GM12878 (cell line): Measurements from ENCODE around the gene SLC37A3. TPM values are rescaled to one million over a fixed set of nuclear protein-coding genes. Genes with fewer than 3 reads are reported as not detected.

Source experiments
- ATAC-seq: fragments of 200-7000 bp; cut with Tn5 transposase; 3 replicates; pipeline ENCODE4 v1.9.1; 2020; ENCODE audit warnings: mild to moderate bottlenecking, moderate library complexity
- BruUV-seq: library from RNA; stranded (reverse); fragments of 400-500 nt; replicated peaks from 2 replicates; lab custom pipeline; 2021; lab: Mats Ljungman, UMichigan
- CTCF ChIA-PET: fragments of 300-600 bp; sonication (Branson Sonifier 250); formaldehyde crosslinking; extraction: SDS; loops from one replicate; lab custom pipeline; 2021; ENCODE audit warnings: inconsistent platforms; lab: Yijun Ruan, JAX
- POLR2A ChIA-PET: fragments of 350-600 bp; formaldehyde crosslinking; extraction: SDS; loops from one replicate; lab custom pipeline; 2021; ENCODE audit warnings: inconsistent platforms; lab: Charles Lee
- RAD21 ChIA-PET: fragments of 300-600 bp; sonication (Branson Sonifier 250); formaldehyde crosslinking; loops from one replicate; lab custom pipeline; 2023; ENCODE audit warnings: antibody characterized with exemption; ENCODE audit not compliant: unreplicated experiment; lab: Charles Lee
- SMC1A ChIA-PET: fragments of 300-600 bp; sonication (Branson Sonifier 250); formaldehyde crosslinking; loops from one replicate; lab custom pipeline; 2023; ENCODE audit not compliant: unreplicated experiment, uncharacterized antibody; lab: Charles Lee
- DNase-seq: peaks from one replicate; pipeline ENCODE4 v3.0.0-alpha.2; 2011; ENCODE audit warnings: low read depth, low spot score
- FAIRE-seq: peaks from 3 replicates; lab custom pipeline; 2011; peaks lifted over from hg19 to GRCh38; lab: Jason Lieb, UNC
- H2AFZ ChIP-seq: 2 replicates; pipeline ENCODE4 v1.6.0; 2011; ENCODE audit warnings: low read depth, low read length, control low read depth; ENCODE audit not compliant: control insufficient read depth
- H3K27ac ChIP-seq: 2 replicates; pipeline ENCODE4 v1.5.1; 2011; ENCODE audit warnings: control low read depth; ENCODE audit not compliant: control insufficient read depth, insufficient read depth
- H3K27me3 ChIP-seq, 2 experiments: replicated peaks in 1 of 2; 2 replicates each; pipeline versions ENCODE4 v1.6.0 to v1.6.1; 2011; ENCODE audit warnings: low read length in 1 of 2; ENCODE audit not compliant: control insufficient read depth in 2 of 2, insufficient read depth in 2 of 2
- H3K36me3 ChIP-seq, 2 experiments: 2 replicates each; pipeline ENCODE4 v1.5.1; 2011; ENCODE audit warnings: low read length in 1 of 2; ENCODE audit not compliant: control insufficient read depth in 2 of 2, insufficient read depth in 2 of 2
- H3K4me1 ChIP-seq: 2 replicates; pipeline ENCODE4 v1.6.1; 2011; ENCODE audit warnings: mild to moderate bottlenecking, low read length, moderate library complexity, mixed read lengths; ENCODE audit not compliant: control insufficient read depth, insufficient read depth
- H3K4me2 ChIP-seq: 2 replicates; pipeline ENCODE4 v1.6.0; 2011; ENCODE audit warnings: control low read depth; ENCODE audit not compliant: control insufficient read depth, insufficient read depth
- H3K4me3 ChIP-seq: fragments of 200-600 bp; sonication (generic); 2 replicates; pipeline ENCODE4 v1.5.1; 2016
- H3K79me2 ChIP-seq: 2 replicates; pipeline ENCODE4 v1.6.0; 2011; ENCODE audit warnings: low read length; ENCODE audit not compliant: control insufficient read depth, insufficient read depth
- H3K9ac ChIP-seq: 2 replicates; pipeline ENCODE4 v1.8.0; 2011; ENCODE audit warnings: low read length, control low read depth, mixed read lengths; ENCODE audit not compliant: control insufficient read depth, insufficient read depth
- H3K9me3 ChIP-seq: replicated peaks from 3 replicates; pipeline ENCODE4 v1.5.1; 2011; ENCODE audit warnings: mild to moderate bottlenecking, low read length; ENCODE audit not compliant: control insufficient read depth, insufficient read depth
- H4K20me1 ChIP-seq: 2 replicates; pipeline ENCODE4 v1.6.0; 2011; ENCODE audit not compliant: control insufficient read depth, insufficient read depth
- EZH2 ChIP-seq: IDR thresholded peaks from 2 replicates; pipeline ENCODE4 v1.6.1; 2012; ENCODE audit warnings: low read depth, mild to moderate bottlenecking, control low read depth, inconsistent platforms, low read length, borderline replicate concordance; ENCODE audit not compliant: control insufficient read depth
- HDAC2 ChIP-seq: fragments of 200-600 bp; sonication (generic); IDR thresholded peaks from 2 replicates; pipeline ENCODE4 v1.6.1; 2017
- NR2F1 ChIP-seq: fragments of 450-650 bp; conservative IDR thresholded peaks from 2 replicates; pipeline ENCODE4 v1.6.1; 2017; ENCODE audit warnings: mild to moderate bottlenecking
- ZBTB4 ChIP-seq: fragments of 450-650 bp; formaldehyde crosslinking; IDR thresholded peaks from 2 replicates; pipeline ENCODE4 v1.4.0; 2022; ENCODE audit warnings: mild to moderate bottlenecking, moderate library complexity
- ZNF24 ChIP-seq: fragments of 450-650 bp; IDR thresholded peaks from 2 replicates; pipeline ENCODE4 v1.6.1; 2017; ENCODE audit warnings: antibody characterized with exemption, mild to moderate bottlenecking
- ZNF384 ChIP-seq: IDR thresholded peaks from 2 replicates; pipeline ENCODE4 v1.6.1; 2012; ENCODE audit warnings: low read depth, mild to moderate bottlenecking, low read length, improper control_type of control experiment, borderline replicate concordance
- ZNF622 ChIP-seq: fragments of 450-650 bp; IDR thresholded peaks from 2 replicates; pipeline ENCODE4 v1.6.1; 2017; ENCODE audit warnings: mild to moderate bottlenecking, inconsistent platforms
- WGBS: methylation state at CpG from one replicate; pipeline ENCODE4 v1.1.6; 2016; ENCODE audit warnings: low lambda C conversion rate; ENCODE audit not compliant: insufficient replicate concordance, insufficient coverage; ENCODE audit errors: missing lambda C conversion rate; 5-methylcytosine and 5-hydroxymethylcytosine counted together
- in situ Hi-C: fragments of 300-500 bp; cut with MboI; formaldehyde crosslinking; loops from 9 replicates; pipeline ENCODE4 v1.14.3; 2018; ENCODE audit warnings: mixed read lengths
- intact Hi-C: fragments of 100-400 bp; cut with micrococcal nuclease; formaldehyde crosslinking; loops from one replicate; pipeline ENCODE4 v1.14.2; 2022; ENCODE audit not compliant: unreplicated experiment
- polyA plus RNA-seq, 11 experiments: library from polyadenylated mRNA; depleted of rRNA in 4 of 11; unstranded in 6 of 11; stranded (reverse) in 5 of 11; fragments of >200 nt; fragmentation: Nextera tagmentation in 4 of 11; fragmentation: Illumina TruSeq in 1 of 11; extraction: Ambion mirVana in 4 of 11; extraction: Trizol in 1 of 11; gene quantifications; 1 replicate in 1 of 11; 2 replicates in 10 of 11; pipeline versions ENCODE4 v1.2.1 to v1.2.3, GENCODE V29; 2011 to 2016; ENCODE audit warnings: inconsistent platforms in 2 of 11, missing spikeins in 2 of 11, low read depth in 1 of 11
- total RNA-seq, 4 experiments: library from RNA; depleted of rRNA in 3 of 4; stranded (reverse); fragments of >200 nt in 3 of 4; fragmentation: Illumina TruSeq in 1 of 4; extraction: Trizol in 1 of 4; gene quantifications; 2 replicates each; pipeline versions ENCODE4 v1.2.1 to v1.2.3, GENCODE V29; 2013 to 2021

SLC37A3 gene
- total and polyA plus RNA-seq, 10 of the 15 experiments (the other 5 are each of a cell fraction or from before 2014, with no cell fraction given), result 3.7 to 13.6 (median 11.0) TPM

GRCh38 chr7:140324714-140325113 is 73.6 kb downstream of the SLC37A3 start:
- H2AFZ ChIP-seq, result no peak overlapping the region
- H3K4me1 ChIP-seq, result no peaks in the 10 kb centered on the region
- H3K9me3 ChIP-seq, result no peaks in the 10 kb centered on the region
- H4K20me1 ChIP-seq, result no peaks in the 10 kb centered on the region
- TF ChIP-seq ZBTB4 (CRISPR knock-in tag), result no peak
- TF ChIP-seq ZNF24, result no peak
- no peak for TF ChIP-seq HDAC2
- TF ChIP-seq ZNF384, result no peak
- TF ChIP-seq ZNF622, result no peak
- no peak for TF ChIP-seq EZH2
- no peak for TF ChIP-seq NR2F1
- ChIA-PET SMC1A (no interaction called here), CTCF (interaction anchor here (1.5 kb wide), 1 partner anchor 149 kb away, joined by 3 read pairs; no protein-coding TSS in a partner anchor), RAD21 (no interaction called here), POLR2A (no interaction called here)
- intact Hi-C loops (loop anchor here (5.0 kb wide), 2 partner anchors 307 to 322 kb away; no protein-coding TSS in a partner anchor), in situ Hi-C loops (no loop called here)
- H3K79me2 ChIP-seq, result no peaks in the 10 kb centered on the region
- FAIRE-seq, result no peak
- WGBS, result 75% methylated on average over 1 of the region's 2 CpGs
- no peak overlapping the region for H3K4me2 ChIP-seq
- H3K27ac ChIP-seq, result no peak overlapping the region
- peaks cover 0 to 1% of the 10 kb centered on the region in 2 experiments; a peak in 1 of 4 replicates for H3K27me3 ChIP-seq
- no peak for DNase-seq
- no peak overlapping the region for H3K9ac ChIP-seq
- H3K4me3 ChIP-seq, result no peak overlapping the region
- no peak for ATAC-seq
- no TSS peak for BruUV-seq
- no peaks in the 10 kb centered on the region for H3K36me3 ChIP-seq
